ENCODE data around the gene SNPH.
"Not testable (repeated sequence)": the region's sequence is repeated elsewhere in the genome, so short reads cannot be mapped to it uniquely, and the experiment has no call there.

SNPH gene, protein sequence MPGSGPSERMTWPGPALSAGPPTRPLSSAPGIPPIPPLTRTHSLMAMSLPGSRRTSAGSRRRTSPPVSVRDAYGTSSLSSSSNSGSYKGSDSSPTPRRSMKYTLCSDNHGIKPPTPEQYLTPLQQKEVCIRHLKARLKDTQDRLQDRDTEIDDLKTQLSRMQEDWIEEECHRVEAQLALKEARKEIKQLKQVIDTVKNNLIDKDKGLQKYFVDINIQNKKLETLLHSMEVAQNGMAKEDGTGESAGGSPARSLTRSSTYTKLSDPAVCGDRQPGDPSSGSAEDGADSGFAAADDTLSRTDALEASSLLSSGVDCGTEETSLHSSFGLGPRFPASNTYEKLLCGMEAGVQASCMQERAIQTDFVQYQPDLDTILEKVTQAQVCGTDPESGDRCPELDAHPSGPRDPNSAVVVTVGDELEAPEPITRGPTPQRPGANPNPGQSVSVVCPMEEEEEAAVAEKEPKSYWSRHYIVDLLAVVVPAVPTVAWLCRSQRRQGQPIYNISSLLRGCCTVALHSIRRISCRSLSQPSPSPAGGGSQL

GRCh38 chr20:1266167-1266973 lies at the start of gene SNPH:
Gene SNPH (plus strand): TSS chr20:1266294. CDS start chr20:1296240, 29,946 bp downstream.
- DNase-seq: peak; percentile 75

DNA sequence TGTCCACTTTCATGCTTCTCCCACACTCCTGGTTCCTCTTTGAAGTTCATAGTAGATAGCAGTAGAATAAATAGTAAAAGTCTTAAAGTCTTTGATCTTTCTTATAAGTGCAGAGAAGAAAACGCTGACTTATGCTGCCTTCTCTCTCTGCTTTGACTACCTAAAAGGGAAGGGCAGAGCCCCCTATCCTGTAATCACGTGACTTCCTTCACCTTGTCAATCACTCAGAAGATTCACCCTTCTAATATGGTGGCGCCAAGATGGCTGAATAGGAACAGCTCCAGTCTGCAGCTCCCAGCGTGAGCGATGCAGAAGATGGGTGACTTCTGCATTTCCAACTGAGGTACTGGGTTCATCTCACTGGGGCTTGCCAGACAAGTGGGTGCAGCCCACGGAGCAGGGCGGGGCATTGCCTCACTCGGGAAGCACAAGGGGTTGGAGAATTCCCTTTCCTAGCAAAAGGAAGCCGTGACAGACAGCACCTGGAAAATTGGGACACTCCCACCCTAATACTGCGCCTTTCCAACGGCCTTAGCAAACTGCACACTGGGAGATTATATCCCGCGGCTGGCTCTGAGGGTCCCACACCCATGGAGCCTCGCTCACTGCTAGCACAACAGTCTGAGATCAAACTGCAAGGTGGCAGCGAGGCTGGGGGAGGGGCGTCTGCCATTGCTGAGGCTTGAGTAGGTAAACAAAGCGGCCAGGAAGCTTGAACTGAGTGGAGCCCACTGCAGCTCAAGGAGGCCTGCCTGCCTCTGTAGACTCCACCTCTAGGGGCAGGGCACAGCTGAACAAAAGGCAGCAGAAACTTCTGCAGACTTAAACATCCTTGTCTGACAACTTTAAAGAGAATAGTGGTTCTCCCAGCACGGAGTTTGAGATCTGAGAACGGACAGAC lies 49.3 kb upstream of the SNPH start:
- not testable (repeated sequence) for DNase-seq

DNA sequence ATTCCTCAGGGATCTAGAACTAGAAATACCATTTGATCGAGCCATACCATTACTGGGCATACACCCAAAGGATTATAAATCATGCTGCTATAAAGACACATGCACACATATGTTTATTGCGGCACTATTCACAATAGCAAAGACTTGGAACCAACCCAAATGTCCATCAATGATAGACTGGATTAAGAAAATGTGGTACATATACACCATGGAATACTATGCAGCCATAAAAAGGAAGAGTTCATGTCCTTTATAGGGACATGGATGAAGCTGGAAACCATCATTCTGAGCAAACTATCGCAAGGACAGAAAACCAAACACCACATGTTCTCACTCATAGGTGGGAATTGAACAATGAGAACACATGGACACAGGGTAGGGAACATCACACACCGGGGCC lies 43.3 kb upstream of the SNPH start:
- not testable (repeated sequence) for DNase-seq

GRCh38 chr20:1224205-1224890 lies 41.7 kb upstream of the SNPH start:
- no peak for DNase-seq

DNA sequence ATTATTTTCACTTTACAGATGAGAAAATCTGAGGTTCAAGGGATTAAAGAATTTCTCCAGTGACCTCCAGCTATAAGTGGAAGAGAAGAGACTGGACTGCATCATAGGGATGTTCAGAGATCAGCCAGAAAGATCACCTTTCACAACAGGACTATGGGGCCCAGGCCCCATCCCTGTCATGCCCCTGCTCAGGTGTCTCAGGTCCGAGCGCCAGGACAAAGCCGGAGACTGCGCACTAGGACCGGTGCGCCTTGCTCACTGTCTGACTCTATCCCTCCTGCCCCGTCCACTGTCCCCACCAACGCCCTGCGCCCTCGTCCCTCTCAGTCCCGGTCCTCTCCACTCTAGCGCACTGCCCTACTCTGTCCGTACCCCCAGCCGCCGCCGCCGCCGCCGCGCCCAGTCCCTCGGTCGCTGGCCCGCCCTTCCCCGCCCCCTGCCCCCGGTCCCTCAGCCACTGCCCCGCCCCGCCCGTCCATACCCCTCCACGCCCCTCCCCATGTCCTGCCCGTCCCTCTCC lies 40.8 kb upstream of the SNPH start:
- no peak for DNase-seq

- peak; percentile 71 for DNase-seq
Observed at GRCh38 chr20:1225783-1226654, 40.1 kb upstream of the SNPH start, which contains the start of gene RAD21L1. Gene RAD21L1 (plus strand): TSS chr20:1226044. CDS start chr20:1228454, 2,410 bp downstream.

DNA sequence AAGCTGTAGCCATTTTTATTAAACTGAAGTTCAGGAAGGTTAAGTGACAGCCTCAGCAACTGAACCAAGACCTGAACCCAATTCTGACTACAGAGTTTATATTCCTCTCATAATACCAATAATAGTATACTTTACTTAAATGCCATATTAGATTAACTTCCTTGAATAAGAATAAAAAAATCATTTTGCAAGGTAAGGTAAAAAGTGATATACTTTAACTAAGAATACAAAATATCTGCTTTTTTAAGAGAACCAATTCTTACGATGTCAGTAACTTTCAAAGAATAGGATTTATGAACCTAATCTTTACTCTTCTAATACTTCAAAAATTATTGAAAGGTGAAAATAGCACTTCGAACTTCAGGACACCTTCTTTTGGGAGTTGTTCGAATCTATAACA lies 36.6 kb upstream of the SNPH start:
- DNase-seq: no peak

- DNase-seq: no peak
Observed at GRCh38 chr20:1232286-1233111, 33.6 kb upstream of the SNPH start.

- DNase-seq: no peak
Observed at GRCh38 chr20:1240549-1240948, 25.5 kb upstream of the SNPH start.

- DNase-seq: no peak
Observed at GRCh38 chr20:1241456-1241855, 24.6 kb upstream of the SNPH start.

DNA sequence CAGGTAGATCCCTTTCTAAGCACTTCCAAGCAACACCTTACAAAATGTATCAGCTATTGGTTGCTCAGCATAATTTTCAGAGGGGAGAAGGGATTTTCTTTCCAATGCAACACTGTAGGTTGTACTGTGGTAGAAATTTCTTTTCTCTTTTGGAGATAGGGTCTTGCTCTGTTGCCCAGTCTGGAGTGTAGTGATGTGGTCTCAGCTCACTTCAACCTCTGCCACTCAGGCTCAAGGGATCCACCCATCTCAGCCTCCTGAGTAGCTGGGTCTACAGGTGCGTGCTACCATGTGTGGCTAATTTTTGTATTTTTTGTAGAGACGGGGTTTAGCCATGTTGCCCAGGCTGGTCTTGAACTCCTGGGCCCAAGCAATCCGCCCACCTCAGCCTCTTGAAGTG lies 24.0 kb upstream of the SNPH start:
- DNase-seq: no peak

GRCh38 chr20:1242530-1242929 lies 23.6 kb upstream of the SNPH start:
- DNase-seq: no peak

GRCh38 chr20:1245578-1245977 lies 20.5 kb upstream of the SNPH start:
- no peak for DNase-seq

GRCh38 chr20:1247689-1248088 lies 18.4 kb upstream of the SNPH start:
- DNase-seq: no peak

DNA sequence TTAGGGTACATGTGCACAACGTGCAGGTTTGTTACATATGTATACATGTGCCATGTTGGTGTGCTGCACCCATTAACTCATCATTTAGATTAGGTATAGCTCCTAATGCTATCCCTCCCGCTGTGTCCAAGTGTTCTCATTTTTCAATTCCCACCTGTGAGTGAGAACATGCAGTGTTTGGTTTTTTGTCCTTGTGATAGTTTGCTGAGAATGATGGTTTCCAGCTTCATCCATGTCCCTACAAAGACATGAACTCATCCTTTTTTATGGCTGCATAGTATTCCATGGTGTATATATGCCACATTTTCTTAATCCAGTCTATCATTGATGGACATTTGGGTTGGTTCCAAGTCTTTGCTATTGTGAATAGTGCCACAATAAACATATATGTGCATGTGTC lies 15.8 kb upstream of the SNPH start:
- DNase-seq: not testable (repeated sequence)

- no peak for DNase-seq
Observed at GRCh38 chr20:1252416-1252815, 13.7 kb upstream of the SNPH start.

DNA sequence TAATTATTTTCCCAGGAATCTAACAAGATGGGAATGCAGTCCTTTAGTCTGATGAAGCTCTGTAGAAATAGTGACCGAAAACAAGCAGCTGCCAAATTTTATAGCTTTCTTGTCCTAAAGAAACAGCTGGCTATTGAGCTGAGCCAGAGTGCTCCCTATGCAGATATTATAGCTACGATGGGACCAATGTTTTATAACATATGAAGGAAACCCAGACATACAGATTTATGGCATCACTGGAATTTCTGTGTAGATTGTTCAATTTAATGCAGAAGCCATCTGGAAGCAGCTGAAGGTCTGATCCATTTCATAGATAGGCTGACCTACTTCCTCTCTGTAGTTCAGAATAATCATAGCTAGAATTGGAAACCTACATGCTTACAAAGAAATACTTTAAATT lies 11.8 kb upstream of the SNPH start:
- no peak for DNase-seq

GRCh38 chr20:1255675-1256074 lies 10.4 kb upstream of the SNPH start:
- no peak for DNase-seq

- no peak for DNase-seq
Observed at GRCh38 chr20:1263853-1264252, 2.2 kb upstream of the SNPH start.

DNA sequence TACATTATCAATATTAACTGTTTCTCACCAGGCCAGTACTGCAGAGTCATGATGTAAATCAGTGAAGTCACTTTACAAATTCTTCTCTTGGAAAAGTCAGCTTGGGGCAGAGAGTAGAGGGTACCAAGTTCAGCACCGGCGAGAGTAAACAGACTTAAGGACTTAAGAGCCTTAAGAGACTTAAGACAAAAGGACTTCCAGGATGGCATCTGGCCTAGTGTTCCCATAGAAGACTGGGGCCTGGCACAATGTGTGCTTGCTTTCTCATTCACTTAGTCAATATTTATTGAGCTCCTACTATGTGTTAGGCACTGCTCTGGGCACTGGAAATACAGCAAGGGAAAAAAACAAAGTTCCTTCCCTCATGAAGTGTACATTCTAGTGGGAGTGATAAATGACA lies 1.4 kb upstream of the SNPH start:
- no peak for DNase-seq

All from activated naive CD4-positive, alpha-beta T cell treated with Interleukin-2 at 50 U/mL for 16 hours (primary cell).